ENCODE data around the gene SMC5. TPM values are rescaled to one million over a fixed set of nuclear protein-coding genes. Genes with fewer than 3 reads are reported as not detected.

Gene SMC5
- 13.5 and 19.4 TPM in 2 replicates for total RNA-seq

GRCh38 chr9:70258692-70259511 is at the start of gene SMC5:
TSS of gene SMC5 (plus strand) at chr9:70258978. CDS start at chr9:70259079, 101 bp downstream.

Other genes with a start within 250 kb of the SMC5 start
- gene MAMDC2, start 215.1 kb upstream of the SMC5 start, total RNA-seq, result 0.93 and 1.8 TPM in 2 replicates
- gene KLF9, start 155.7 kb downstream of the SMC5 start, total RNA-seq, result 11.6 and 11.9 TPM in 2 replicates